GM12874 (cell line): ENCODE results near the gene ADGRD1.

Source experiments
- CTCF ChIP-seq: IDR thresholded peaks from 2 replicates; pipeline ENCODE4 v1.5.1; 2011; ENCODE audit warnings: low read depth, mild to moderate bottlenecking, control low read depth, low read length, moderate library complexity; ENCODE audit not compliant: insufficient read depth

Gene ADGRD1

DNA sequence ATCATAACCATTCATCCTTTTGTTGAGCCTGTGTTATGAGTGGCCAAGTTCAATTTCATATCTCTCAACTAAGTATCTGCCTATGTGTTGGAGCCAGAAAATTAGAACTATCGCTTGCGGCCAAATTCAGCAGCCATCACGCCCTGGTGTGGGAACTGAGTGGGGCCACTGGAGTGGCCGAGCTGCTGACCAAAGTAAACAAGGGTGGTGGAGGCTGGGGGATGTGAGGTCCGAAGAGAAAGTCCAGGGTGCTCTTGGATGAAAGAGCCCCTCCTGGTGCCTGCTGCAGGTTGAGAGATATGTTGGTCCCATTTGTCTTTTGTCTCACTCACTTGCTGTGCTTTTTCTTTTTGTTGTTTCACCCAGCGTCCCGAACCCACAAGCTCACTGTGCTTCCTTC lies 14.9 kb downstream of the ADGRD1 start:
- no peak for TF ChIP-seq CTCF

GRCh38 chr12:130969223-130969622 lies 15.5 kb downstream of the ADGRD1 start:
- no peak for TF ChIP-seq CTCF

DNA sequence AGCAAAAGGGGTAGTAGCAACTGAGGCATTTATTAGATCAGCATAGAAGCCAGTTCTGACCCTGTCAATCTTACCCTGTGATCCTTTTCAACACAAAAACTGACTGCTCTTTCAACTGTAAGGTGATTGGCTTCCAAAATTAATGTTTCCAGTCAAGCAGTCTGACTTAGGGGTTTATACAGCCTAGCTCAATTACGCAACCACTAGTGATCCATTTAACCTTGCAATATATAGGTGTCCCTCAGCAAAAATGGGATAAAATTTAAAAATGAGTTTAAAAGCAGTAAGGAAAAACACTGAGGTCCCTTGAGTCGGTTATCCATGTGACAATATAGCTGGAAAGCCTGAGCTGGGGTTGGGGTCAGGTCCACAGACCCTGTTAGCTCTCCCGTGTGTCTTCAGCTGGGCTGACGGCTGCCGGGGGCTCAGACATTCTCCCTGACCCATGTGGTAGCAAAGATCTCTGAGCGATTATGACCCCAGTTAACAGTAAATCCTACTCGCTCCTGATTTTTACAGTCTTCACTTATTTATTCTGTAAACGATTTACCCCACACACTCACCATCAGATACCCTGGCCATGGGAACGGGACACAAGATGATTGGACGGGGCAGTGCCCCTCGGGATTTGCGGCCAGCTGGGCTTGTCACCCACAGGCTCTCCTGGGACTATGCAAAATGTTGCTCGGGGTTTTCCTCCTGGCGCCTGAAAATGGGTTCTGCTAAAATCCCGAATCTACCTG lies 16.6 kb downstream of the ADGRD1 start:
- no peak for TF ChIP-seq CTCF

GRCh38 chr12:130970908-130971233 lies 17.2 kb downstream of the ADGRD1 start:
- no peak for TF ChIP-seq CTCF

DNA sequence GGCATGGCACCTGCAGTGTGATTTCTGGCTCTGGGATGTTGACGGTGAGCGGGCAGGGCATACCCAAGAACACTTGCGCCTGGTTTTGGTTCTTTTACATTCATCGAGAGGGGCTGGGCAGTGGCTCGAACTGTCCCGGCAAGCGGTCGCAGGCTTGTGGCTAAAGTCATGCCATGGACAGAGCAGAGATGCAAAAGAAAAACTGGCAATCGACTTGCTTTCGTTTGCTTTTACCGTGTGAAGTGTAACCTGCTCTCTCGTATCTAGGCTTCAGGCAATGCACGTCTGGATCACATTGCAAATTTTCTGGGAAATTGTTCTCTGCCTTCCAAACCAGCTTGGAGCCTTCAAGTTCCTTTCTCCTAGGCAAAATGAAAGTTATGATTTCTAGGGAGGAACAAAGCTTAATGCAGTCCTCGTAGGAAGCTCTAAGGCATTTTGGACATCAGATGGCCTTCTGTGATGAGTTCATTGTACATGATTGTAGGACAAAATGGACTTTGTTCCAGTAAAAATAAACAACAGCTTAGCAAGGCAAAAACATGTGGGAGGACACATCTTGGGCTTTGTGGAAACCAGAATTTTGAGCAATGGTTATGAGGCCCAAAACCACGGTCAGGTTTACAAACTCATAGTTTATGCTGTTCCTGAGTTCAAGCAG lies 18.3 kb downstream of the ADGRD1 start:
- TF ChIP-seq CTCF, result no peak

DNA sequence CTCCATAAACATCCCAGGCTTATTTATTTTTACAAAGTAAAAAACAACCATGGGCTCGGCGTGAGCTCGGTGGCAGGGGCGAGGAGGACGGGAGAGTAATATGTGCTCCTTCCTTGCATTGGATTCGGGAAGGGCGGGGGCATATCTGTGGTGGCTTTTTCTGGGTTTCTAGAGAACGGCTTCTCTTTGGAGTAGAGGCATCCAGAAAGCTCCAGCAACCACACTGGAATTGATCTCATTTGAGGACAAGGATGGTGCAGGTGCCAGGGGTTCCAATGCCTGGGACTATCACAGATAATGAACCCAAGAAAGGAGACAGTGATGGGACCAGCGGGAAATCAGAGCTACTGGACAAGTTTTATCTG lies 18.9 kb downstream of the ADGRD1 start:
- TF ChIP-seq CTCF, result no peak

DNA sequence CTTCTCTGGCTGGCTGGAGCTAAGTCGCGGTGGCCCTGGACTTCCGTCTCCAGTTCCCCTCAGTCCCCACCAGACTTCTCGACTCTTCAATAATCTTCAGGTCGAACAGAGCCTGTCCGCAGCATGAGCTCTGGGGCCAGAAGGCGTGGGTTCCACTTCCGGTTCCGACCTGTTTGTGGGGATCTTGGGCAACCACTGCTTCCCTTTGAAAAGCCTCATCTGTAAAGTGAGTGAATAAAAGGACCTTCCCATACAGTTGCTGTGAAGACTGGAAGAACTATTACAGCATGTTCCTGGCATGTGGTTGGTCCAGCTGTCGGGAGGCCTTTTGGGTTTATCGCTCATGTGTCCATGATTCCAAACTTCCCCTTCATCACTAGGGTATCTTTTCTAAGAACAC lies 19.4 kb downstream of the ADGRD1 start:
- no peak for TF ChIP-seq CTCF
